ENCODE data around the gene MDFI. TPM values are rescaled to one million over a fixed set of nuclear protein-coding genes. Genes with fewer than 3 reads are reported as not detected.

The MDFI gene
- total RNA-seq, 1 donor from 2014 or later = 4.3 TPM

- intact Hi-C loops (cut with DNase I) = no loop called here
- no peak for DNase-seq (ENCODE audit: low spot score)
These were observed 55.3 kb downstream of the MDFI start for GRCh38 chr6:41693281-41694240.

- DNase-seq (ENCODE audit: low spot score) = no peak
- intact Hi-C loops (cut with DNase I) = no loop called here
These were observed 56.7 kb downstream of the MDFI start for GRCh38 chr6:41694815-41695526.

- intact Hi-C loops (cut with DNase I) = no loop called here
- no peak for DNase-seq (ENCODE audit: low spot score)
These were observed 57.6 kb downstream of the MDFI start for GRCh38 chr6:41695825-41696224.

GRCh38 chr6:41696788-41697187 is 58.5 kb downstream of the MDFI start:
- DNase-seq (ENCODE audit: low spot score) = no peak
- intact Hi-C loops (cut with DNase I) = no loop called here

DNA sequence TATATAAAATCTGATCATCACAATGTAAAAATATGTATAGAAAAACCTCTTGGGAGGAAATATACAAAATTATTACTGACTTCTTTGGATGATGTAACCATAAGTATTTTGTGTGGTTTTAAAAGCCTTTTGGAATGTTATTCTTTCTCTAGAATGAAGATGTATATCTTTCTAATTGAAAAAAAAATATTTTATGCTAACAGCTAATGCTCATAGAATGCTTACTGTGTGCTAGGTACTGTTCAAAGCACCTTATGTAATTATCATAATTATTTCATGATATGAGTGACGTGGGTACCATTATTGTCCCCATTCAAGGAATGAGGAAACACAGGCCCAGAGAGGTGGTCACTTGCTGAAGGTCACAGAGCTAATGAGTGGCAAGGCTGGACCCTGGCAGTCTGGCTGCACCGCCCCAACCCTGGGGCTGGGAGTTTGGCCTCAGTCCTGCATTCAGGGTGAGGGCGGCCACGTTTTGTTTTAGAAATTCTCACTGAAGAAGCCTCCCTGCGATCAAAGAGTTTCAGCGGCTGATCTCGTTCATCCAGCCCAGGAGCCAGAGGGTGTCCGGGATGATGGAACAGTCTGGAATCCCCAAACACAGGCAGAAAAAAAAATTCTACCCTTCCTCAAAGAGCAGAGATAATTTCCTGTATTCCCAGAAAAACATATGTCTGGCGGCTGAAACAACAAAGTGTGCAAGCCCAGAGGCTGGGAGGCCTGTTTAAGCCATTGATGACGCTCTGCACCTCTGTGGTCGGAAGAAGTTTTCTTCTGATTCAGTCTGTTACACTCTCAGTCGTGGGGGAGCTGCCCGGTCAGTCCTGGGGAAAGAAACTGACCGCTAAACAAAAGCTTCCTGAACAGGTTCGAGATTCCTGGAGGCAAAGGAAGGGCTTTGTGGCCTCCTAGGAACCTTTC is 59.9 kb downstream of the MDFI start:
- intact Hi-C loops (cut with DNase I) = no loop called here
- no peak for DNase-seq (ENCODE audit: low spot score)

DNA sequence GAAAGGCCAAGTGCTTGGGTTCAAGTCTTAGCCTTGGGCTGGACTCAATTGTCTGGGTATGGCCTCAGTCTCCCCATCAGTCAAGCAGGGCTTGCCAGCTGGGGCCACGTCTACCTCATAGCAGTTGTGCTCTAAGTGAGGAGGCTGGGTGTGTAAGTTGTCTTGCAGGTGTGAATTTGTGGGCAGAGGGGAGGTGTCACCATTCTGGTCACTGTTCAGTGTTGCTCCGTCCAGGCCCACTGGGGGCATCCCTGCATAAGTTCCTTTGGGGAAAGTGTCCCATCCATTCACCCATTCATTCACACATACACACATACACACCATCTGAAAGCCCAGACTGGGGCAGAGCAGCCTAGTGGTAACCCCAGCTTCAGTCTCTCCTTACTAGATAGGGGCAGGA is 60.8 kb downstream of the MDFI start:
- no peak for DNase-seq (ENCODE audit: low spot score)
- intact Hi-C loops (cut with DNase I) = no loop called here

GRCh38 chr6:41700463-41701347 is 62.4 kb downstream of the MDFI start:
- intact Hi-C loops (cut with DNase I) = loop anchor here (10.0 kb wide), 1 partner anchor 344 kb away; no protein-coding TSS in a partner anchor
- no peak for DNase-seq (ENCODE audit: low spot score)

DNA sequence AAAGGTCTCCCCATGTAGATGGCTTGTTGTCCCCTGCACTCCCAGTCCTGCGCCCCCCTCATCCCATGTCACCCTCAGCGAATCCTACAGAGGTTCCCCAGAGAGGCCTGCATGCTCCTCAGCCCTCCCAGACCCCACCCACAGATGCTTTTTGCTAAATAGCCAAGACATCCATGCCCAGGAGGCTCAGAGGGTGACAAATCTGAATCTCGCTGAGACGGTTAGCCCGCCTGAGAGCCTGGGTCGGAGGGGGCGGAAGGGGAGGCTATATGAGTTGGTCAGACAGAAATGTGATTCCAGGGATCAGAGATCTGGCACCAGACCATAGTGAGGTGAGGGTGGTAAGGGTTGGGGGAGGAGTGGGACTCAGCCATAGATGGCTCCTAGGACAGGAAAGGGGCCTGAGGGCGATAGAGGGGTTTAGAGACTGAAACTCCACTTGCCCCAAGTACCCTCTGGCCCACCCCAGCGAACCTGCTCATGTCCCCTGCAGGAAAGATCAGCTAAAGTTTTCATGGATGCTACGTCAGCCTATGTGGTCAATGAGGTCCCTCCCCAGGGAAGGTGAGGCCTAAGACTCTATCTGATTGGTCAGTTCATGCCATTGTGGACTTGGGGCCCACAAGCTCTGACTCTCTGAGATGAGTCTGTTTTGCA is 63.9 kb downstream of the MDFI start:
- DNase-seq (ENCODE audit: low spot score) = no peak

GRCh38 chr6:41702771-41703494 is 64.7 kb downstream of the MDFI start:
- intact Hi-C loops (cut with DNase I) = loop anchor here (10.0 kb wide), 1 partner anchor 342 kb away; no protein-coding TSS in a partner anchor
- DNase-seq (ENCODE audit: low spot score) = no peak

More for the DNA sequence above, 63.9 kb downstream of the MDFI start:
- intact Hi-C loops (cut with DNase I) = loop anchor here (10.0 kb wide), 1 partner anchor 343 kb away; no protein-coding TSS in a partner anchor

Small RNAs within 50 kb of the gene (microRNA-seq; reads per million reads assigned to microRNA genes)
- not detected for gene MIR4641

Other genes with a start within 250 kb of the MDFI start
- 20.3 TPM for gene FOXP4, start 92.1 kb upstream of the MDFI start, total RNA-seq
- gene TFEB, start 97.1 kb downstream of the MDFI start, total RNA-seq = 45.6 TPM
- gene PGC, start 108.9 kb downstream of the MDFI start, total RNA-seq = not detected
- 5.7 TPM for gene FRS3, start 141.4 kb downstream of the MDFI start, total RNA-seq
- 1.7 TPM for gene PRICKLE4, start 142.3 kb downstream of the MDFI start, total RNA-seq
- gene TOMM6, start 149.2 kb downstream of the MDFI start, total RNA-seq = 127 TPM

All from cardiac septum (tissue), 1 donor.